Right hindlimb (tissue), 1 donor: Measurements from ENCODE around the gene CDH8.
"Not testable (repeated sequence)": the region's sequence is repeated elsewhere in the genome, so short reads cannot be mapped to it uniquely, and the experiment has no call there.

Source experiments
- DNase-seq: peaks from one replicate; pipeline ENCODE4 v3.0.0-alpha.2; 2018

The CDH8 gene

GRCh38 chr16:61763013-61763412 lies 273.2 kb downstream of the CDH8 start:
- DNase-seq = no peak

- DNase-seq = no peak
These were observed 305.2 kb downstream of the CDH8 start for GRCh38 chr16:61730997-61731396.

- no peak for DNase-seq
These were observed 309.5 kb downstream of the CDH8 start for GRCh38 chr16:61726701-61727100.

GRCh38 chr16:61726125-61726524 lies 310.1 kb downstream of the CDH8 start:
- no peak for DNase-seq

- DNase-seq = no peak
These were observed 314.7 kb downstream of the CDH8 start for GRCh38 chr16:61721544-61721943.

- DNase-seq = no peak
These were observed 320.8 kb downstream of the CDH8 start for GRCh38 chr16:61715393-61715792.

- DNase-seq = no peak
These were observed 322.5 kb downstream of the CDH8 start for GRCh38 chr16:61713787-61714186.

GRCh38 chr16:61699640-61700039 lies 336.6 kb downstream of the CDH8 start:
- DNase-seq = not testable (repeated sequence)

GRCh38 chr16:61684541-61684940 lies 351.7 kb downstream of the CDH8 start:
- no peak for DNase-seq

- no peak for DNase-seq
These were observed 354.6 kb downstream of the CDH8 start for GRCh38 chr16:61681673-61682072.

GRCh38 chr16:61681124-61681523 lies 355.1 kb downstream of the CDH8 start:
- DNase-seq = no peak

- no peak for DNase-seq
These were observed 358.1 kb downstream of the CDH8 start for GRCh38 chr16:61678182-61678581.

- no peak for DNase-seq
These were observed 358.5 kb downstream of the CDH8 start for GRCh38 chr16:61677776-61678175.

- no peak for DNase-seq
These were observed 359.5 kb downstream of the CDH8 start for GRCh38 chr16:61676740-61677139.

GRCh38 chr16:61671161-61671560 lies 365.1 kb downstream of the CDH8 start:
- DNase-seq = no peak

- no peak for DNase-seq
These were observed 370.7 kb downstream of the CDH8 start for GRCh38 chr16:61665512-61665911.

GRCh38 chr16:61659936-61660335 lies 376.3 kb downstream of the CDH8 start:
- DNase-seq = no peak

GRCh38 chr16:61654962-61655361 lies 381.3 kb downstream of the CDH8 start:
- no peak for DNase-seq

- no peak for DNase-seq
These were observed 382.7 kb downstream of the CDH8 start for GRCh38 chr16:61653544-61653943.

GRCh38 chr16:61645561-61645960 lies 390.7 kb downstream of the CDH8 start:
- DNase-seq = no peak

GRCh38 chr16:61644736-61645135 lies 391.5 kb downstream of the CDH8 start:
- no peak for DNase-seq

GRCh38 chr16:61617219-61617783 lies 418.9 kb downstream of the CDH8 start:
- no peak for DNase-seq

- no peak for DNase-seq
These were observed 420.1 kb downstream of the CDH8 start for GRCh38 chr16:61616088-61616487.

GRCh38 chr16:61611847-61612491 lies 424.3 kb downstream of the CDH8 start:
- no peak for DNase-seq

- DNase-seq = no peak
These were observed 429.7 kb downstream of the CDH8 start for GRCh38 chr16:61606581-61606980.
